HepG2 (cell line): Measurements from ENCODE around the gene PLEKHG4B.

Experiments
- CHD2 ChIP-seq: IDR thresholded peaks from 2 replicates; pipeline ENCODE4 v1.6.1; 2011; ENCODE audit warnings: low read depth, low read length, improper control_type of control experiment
- EZH2 ChIP-seq: conservative IDR thresholded peaks from 2 replicates; pipeline ENCODE4 v1.6.1; 2012; ENCODE audit warnings: mild to moderate bottlenecking, low read depth, low read length, moderate library complexity
- FOXO1 ChIP-seq: sonication (generic); formaldehyde crosslinking; IDR thresholded peaks from 2 replicates; pipeline ENCODE4 v1.4.0; 2020; ENCODE audit warnings: missing genetic modification reagents
- GTF2F1 ChIP-seq: fragments of 150-350 bp; IDR thresholded peaks from 2 replicates; pipeline ENCODE4 v1.6.1; 2014; ENCODE audit warnings: low read length
- JUNB ChIP-seq: sonication (generic); formaldehyde crosslinking; IDR thresholded peaks from 2 replicates; pipeline ENCODE4 v1.8.0; 2022; ENCODE audit warnings: missing genetic modification reagents, mild to moderate bottlenecking, borderline replicate concordance
- POLR2A ChIP-seq, 2 experiments: IDR thresholded peaks; 2 replicates each; pipeline ENCODE4 v1.6.1; 2011; ENCODE audit warnings: low read depth in 2 of 2, low read length in 2 of 2, mild to moderate bottlenecking in 1 of 2, moderate library complexity in 1 of 2; ENCODE audit not compliant: insufficient read depth in 1 of 2
- PRPF4 ChIP-seq: fragments of 200-400 bp; formaldehyde crosslinking; IDR thresholded peaks from 2 replicates; pipeline ENCODE4 v1.6.1; 2016; ENCODE audit warnings: low read length, low read depth; ENCODE audit not compliant: poor library complexity, severe bottlenecking
- RAD51 ChIP-seq: fragments of 450-650 bp; IDR thresholded peaks from 2 replicates; pipeline ENCODE4 v1.6.1; 2016; ENCODE audit warnings: borderline replicate concordance
- ZBTB1 ChIP-seq: sonication (generic); formaldehyde crosslinking; IDR thresholded peaks from 2 replicates; pipeline ENCODE4 v1.4.0; 2020; ENCODE audit warnings: missing genetic modification reagents, borderline replicate concordance
- ZNF766 ChIP-seq: sonication (generic); formaldehyde crosslinking; IDR thresholded peaks from 2 replicates; pipeline ENCODE4 v1.5.0; 2020; ENCODE audit warnings: missing genetic modification reagents, borderline replicate concordance
- ZSCAN12 ChIP-seq: sonication (generic); formaldehyde crosslinking; IDR thresholded peaks from 2 replicates; pipeline ENCODE4 v1.9.0; 2021; ENCODE audit warnings: mild to moderate bottlenecking, missing genetic modification reagents
- TF ChIP-seq, protein P1 (sequence below): sonication (generic); formaldehyde crosslinking; IDR thresholded peaks from 2 replicates; pipeline ENCODE4 v1.5.0; 2020; ENCODE audit warnings: mild to moderate bottlenecking, missing genetic modification reagents, moderate library complexity

DNA sequence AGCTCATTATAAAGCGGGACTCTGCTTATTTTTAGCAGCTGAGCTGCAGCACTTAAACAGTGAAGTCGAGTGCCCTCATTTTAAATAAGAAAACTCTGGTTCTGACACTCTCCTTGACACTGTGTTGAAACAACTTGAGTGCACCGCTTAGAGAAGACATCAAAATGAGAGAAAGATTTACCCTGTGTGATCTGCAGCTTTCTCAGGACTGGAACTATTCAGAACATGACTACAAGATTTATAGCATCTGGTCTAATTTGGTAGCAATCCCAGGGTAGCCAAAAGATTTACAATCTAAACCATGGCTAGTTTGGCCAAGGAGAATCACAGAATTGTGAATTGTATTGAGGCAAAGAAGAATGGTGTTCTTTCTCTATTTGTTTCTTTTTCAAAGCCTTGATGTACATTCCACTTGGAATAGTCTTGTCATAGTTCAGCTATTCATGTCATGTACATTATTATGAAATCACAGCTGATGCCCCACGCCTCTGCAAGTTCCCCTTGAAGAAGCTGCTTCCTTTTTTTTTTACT is 38.7 kb downstream of the PLEKHG4B start:
- TF ChIP-seq ZSCAN12 (CRISPR knock-in tag) (no peak), POLR2A (IDR thresholded peaks at IDR 0.05; ENCODE audit: insufficient read depth in 1 of 2, low read depth in 2 of 2, low read length in 2 of 2) (no peak), ZNF766 (CRISPR knock-in tag) (no peak), JUNB (CRISPR knock-in tag) (no peak), FOXO1 (CRISPR knock-in tag) (no peak), ZBTB1 (CRISPR knock-in tag) (no peak), RAD51 (no peak), PRPF4 (no peak), GTF2F1 (no peak), CHD2 (no peak), EZH2 (no peak)
- TF ChIP-seq, protein P1, sequence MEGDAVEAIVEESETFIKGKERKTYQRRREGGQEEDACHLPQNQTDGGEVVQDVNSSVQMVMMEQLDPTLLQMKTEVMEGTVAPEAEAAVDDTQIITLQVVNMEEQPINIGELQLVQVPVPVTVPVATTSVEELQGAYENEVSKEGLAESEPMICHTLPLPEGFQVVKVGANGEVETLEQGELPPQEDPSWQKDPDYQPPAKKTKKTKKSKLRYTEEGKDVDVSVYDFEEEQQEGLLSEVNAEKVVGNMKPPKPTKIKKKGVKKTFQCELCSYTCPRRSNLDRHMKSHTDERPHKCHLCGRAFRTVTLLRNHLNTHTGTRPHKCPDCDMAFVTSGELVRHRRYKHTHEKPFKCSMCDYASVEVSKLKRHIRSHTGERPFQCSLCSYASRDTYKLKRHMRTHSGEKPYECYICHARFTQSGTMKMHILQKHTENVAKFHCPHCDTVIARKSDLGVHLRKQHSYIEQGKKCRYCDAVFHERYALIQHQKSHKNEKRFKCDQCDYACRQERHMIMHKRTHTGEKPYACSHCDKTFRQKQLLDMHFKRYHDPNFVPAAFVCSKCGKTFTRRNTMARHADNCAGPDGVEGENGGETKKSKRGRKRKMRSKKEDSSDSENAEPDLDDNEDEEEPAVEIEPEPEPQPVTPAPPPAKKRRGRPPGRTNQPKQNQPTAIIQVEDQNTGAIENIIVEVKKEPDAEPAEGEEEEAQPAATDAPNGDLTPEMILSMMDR (CRISPR knock-in tag), result no peak
